Naive thymus-derived CD4-positive, alpha-beta T cell (primary cell): ENCODE measurements around the gene CKAP2L. TPM values are rescaled to one million over a fixed set of nuclear protein-coding genes. Genes with fewer than 3 reads are reported as not detected.

Source experiments
- ATAC-seq: fragments of 150-1000 bp; cut with Tn5 transposase; 2 replicates; pipeline ENCODE4 v1.10.0; 2021; ENCODE audit warnings: mild to moderate bottlenecking, moderate library complexity
- CTCF ChIA-PET: fragments of 350-600 bp; sonication (Branson Sonifier 250); formaldehyde crosslinking; loops from one replicate; lab custom pipeline; 2021; ENCODE audit warnings: antibody characterized with exemption; lab: Charles Lee
- POLR2A ChIA-PET: fragments of 350-600 bp; sonication (Branson Sonifier 250); formaldehyde crosslinking; loops from one replicate; lab custom pipeline; 2021; ENCODE audit warnings: antibody characterized with exemption, inconsistent platforms; lab: Charles Lee
- DNase-seq, 9 donors: peaks; one replicate each; pipeline versions ENCODE4 v3.0.0 to v3.0.0-alpha.2; 2020 to 2022; ENCODE audit warnings: mixed read lengths in 1 of 9
- H3K27ac ChIP-seq: one replicate; pipeline ENCODE4 v1.7.0; 2013; ENCODE audit warnings: mild to moderate bottlenecking, low read depth, low read length, moderate library complexity
- H3K27me3 ChIP-seq, 2 donors: one replicate each; pipeline ENCODE4 v1.7.0; 2013; ENCODE audit warnings: low read length in 2 of 2, mild to moderate bottlenecking in 2 of 2, moderate library complexity in 2 of 2; ENCODE audit not compliant: control insufficient read depth in 2 of 2, insufficient read depth in 2 of 2
- H3K36me3 ChIP-seq, 3 experiments: 1 replicate in 2 of 3; 2 replicates in 1 of 3; pipeline ENCODE4 v1.7.0; 2013; ENCODE audit warnings: low read length in 3 of 3, mild to moderate bottlenecking in 3 of 3, moderate library complexity in 1 of 3; ENCODE audit not compliant: insufficient read depth in 3 of 3, control insufficient read depth in 2 of 3
- H3K4me1 ChIP-seq, 2 donors: one replicate each; pipeline ENCODE4 v1.7.0; 2013; ENCODE audit warnings: low read length in 2 of 2, mild to moderate bottlenecking in 2 of 2, moderate library complexity in 1 of 2; ENCODE audit not compliant: control insufficient read depth in 2 of 2, insufficient read depth in 2 of 2
- H3K4me3 ChIP-seq: 2 replicates; pipeline ENCODE4 v1.7.0; 2013; ENCODE audit warnings: mild to moderate bottlenecking, low read length
- H3K9me3 ChIP-seq, 3 experiments: 1 replicate in 2 of 3; 2 replicates in 1 of 3; pipeline ENCODE4 v1.7.0; 2013; ENCODE audit warnings: low read length in 3 of 3; ENCODE audit not compliant: control insufficient read depth in 2 of 3
- H3K27ac Mint-ChIP-seq, 9 donors: one replicate each; pipeline ENCODE4 v1.8.0; 2020 to 2022; ENCODE audit warnings: mixed read lengths in 9 of 9, mild to moderate bottlenecking in 8 of 9, moderate library complexity in 5 of 9, inconsistent platforms in 2 of 9
- H3K27me3 Mint-ChIP-seq, 5 donors: one replicate each; pipeline ENCODE4 v1.8.0; 2021 to 2022; ENCODE audit warnings: mixed read lengths in 5 of 5, mild to moderate bottlenecking in 1 of 5
- H3K36me3 Mint-ChIP-seq, 5 donors: one replicate each; pipeline ENCODE4 v1.8.0; 2020 to 2022; ENCODE audit warnings: mixed read lengths in 5 of 5, mild to moderate bottlenecking in 3 of 5, inconsistent platforms in 1 of 5
- H3K4me1 Mint-ChIP-seq, 7 donors: one replicate each; pipeline ENCODE4 v1.8.0; 2020 to 2022; ENCODE audit warnings: mixed read lengths in 7 of 7, mild to moderate bottlenecking in 3 of 7, inconsistent platforms in 1 of 7
- H3K4me3 Mint-ChIP-seq, 10 donors: one replicate each; pipeline ENCODE4 v1.8.0; 2020 to 2022; ENCODE audit warnings: mild to moderate bottlenecking in 10 of 10, mixed read lengths in 10 of 10, moderate library complexity in 6 of 10, inconsistent platforms in 2 of 10
- H3K9me3 Mint-ChIP-seq, 11 donors: one replicate each; pipeline ENCODE4 v1.8.0; 2020 to 2022; ENCODE audit warnings: mixed read lengths in 11 of 11, mild to moderate bottlenecking in 4 of 11, inconsistent platforms in 1 of 11, moderate library complexity in 1 of 11
- intact Hi-C, 2 donors: fragments of 100-400 bp; cut with micrococcal nuclease; formaldehyde crosslinking; loops; one replicate each; pipeline ENCODE4 v1.15.1; 2023
- polyA plus RNA-seq, 2 donors: library from polyadenylated mRNA; unstranded; fragments of 300-500 nt; fragmentation: Illumina TruSeq; gene quantifications; one replicate each; pipeline ENCODE4 v1.2.3, GENCODE V29; 2021
- total RNA-seq, 6 experiments: library from RNA in 5 of 6; stranded (reverse) in 5 of 6; gene quantifications; 1 replicate in 5 of 6; 2 replicates in 1 of 6; pipeline ENCODE4 v1.2.3 and lab custom pipeline; 2021 to 2026

Gene CKAP2L
- total and polyA plus RNA-seq, 7 experiments from 2014 or later, result 0.69 to 36.2 (median 2.4) TPM; not detected in 4

GRCh38 chr2:112692918-112693317, 71.5 kb downstream of the CKAP2L start:
- Mint-ChIP-seq H3K27me3 (no peaks in the 10 kb centered on the region), H3K36me3 (no peaks in the 10 kb centered on the region), H3K4me3 (peak overlapping the region in 1 of 10 donors; percentile 78), H3K27ac (peak overlapping the region in 6 of 9 donors; percentile 45 to 91 (median 56)), H3K9me3 (no peaks in the 10 kb centered on the region), H3K4me1 (peaks cover 0 to 38% (median 18%) of the 10 kb centered on the region in 7 donors)
- ChIA-PET CTCF (interaction anchor here (1.0 to 8.9 kb wide), 6 partner anchors 33 to 106 kb away, joined by 3 to 183 read pairs (median 6); no protein-coding TSS in a partner anchor), POLR2A (interaction anchor here (0.6 to 1.7 kb wide), 3 partner anchors 14 to 210 kb away, joined by 3 to 9 read pairs (median 3); no protein-coding TSS in a partner anchor)
- no peak for ATAC-seq
- H3K27me3 ChIP-seq, result no peaks in the 10 kb centered on the region
- intact Hi-C loops, result loop anchor here (1.0 to 5.0 kb wide), 3 partner anchors 13 to 211 kb away; partner anchors contain the start of gene TTL (in 1 of the 2)
- H3K9me3 ChIP-seq, result no peaks in the 10 kb centered on the region
- no peaks in the 10 kb centered on the region for H3K36me3 ChIP-seq
- H3K4me3 ChIP-seq, result no peak overlapping the region
- peaks cover 6 to 16% of the 10 kb centered on the region in 2 donors for H3K4me1 ChIP-seq
- peak in 1 of 9 donors; percentile 64 for DNase-seq
- H3K27ac ChIP-seq, result no peak overlapping the region

- POLR2A ChIA-PET, result interaction anchor here (0.7 to 1.7 kb wide), 2 partner anchors 62 to 210 kb away, joined by 3 to 9 read pairs; no protein-coding TSS in a partner anchor
- H3K27me3 ChIP-seq, result no peaks in the 10 kb centered on the region
- Mint-ChIP-seq H3K27ac (peak overlapping the region in 6 of 9 donors; percentile 45 to 91 (median 56)), H3K27me3 (no peaks in the 10 kb centered on the region), H3K9me3 (no peaks in the 10 kb centered on the region), H3K36me3 (no peaks in the 10 kb centered on the region), H3K4me3 (peak overlapping the region in 1 of 10 donors; percentile 78), H3K4me1 (peaks cover 0 to 38% (median 18%) of the 10 kb centered on the region in 7 donors)
- H3K4me1 ChIP-seq, result peaks cover 6 to 16% of the 10 kb centered on the region in 2 donors
- no peak overlapping the region for H3K27ac ChIP-seq
- CTCF ChIA-PET, result interaction anchor here (1.0 to 8.9 kb wide), 6 partner anchors 33 to 106 kb away, joined by 3 to 183 read pairs (median 6); no protein-coding TSS in a partner anchor
- intact Hi-C loops, result loop anchor here (1.0 to 5.0 kb wide), 3 partner anchors 14 to 210 kb away; partner anchors contain the start of gene TTL (in 1 of the 2)
- H3K36me3 ChIP-seq, result no peaks in the 10 kb centered on the region
- H3K9me3 ChIP-seq, result no peaks in the 10 kb centered on the region
- H3K4me3 ChIP-seq, result no peak overlapping the region
- DNase-seq, result peak in 3 of 9 donors; percentile 7 to 69 (median 16)
- ATAC-seq, result peak; percentile 81
Measured at GRCh38 chr2:112692495-112692911, 71.9 kb downstream of the CKAP2L start.

- H3K27me3 ChIP-seq, result no peaks in the 10 kb centered on the region
- H3K9me3 ChIP-seq, result no peaks in the 10 kb centered on the region
- H3K27ac ChIP-seq, result no peak overlapping the region
- intact Hi-C loops, result loop anchor here (1.0 to 5.0 kb wide), 7 partner anchors 14 to 210 kb away; partner anchors contain the start of genes SLC20A1 (in 2 of the 2), CHCHD5 (in 1 of the 2) and TTL (in 1 of the 2)
- DNase-seq, result no peak
- Mint-ChIP-seq H3K36me3 (no peaks in the 10 kb centered on the region), H3K27ac (peak overlapping the region in 3 of 9 donors; percentile 64 to 72 (median 70)), H3K4me1 (peaks cover 0 to 38% (median 18%) of the 10 kb centered on the region in 7 donors), H3K9me3 (no peaks in the 10 kb centered on the region), H3K4me3 (no peak overlapping the region), H3K27me3 (no peaks in the 10 kb centered on the region)
- H3K36me3 ChIP-seq, result no peaks in the 10 kb centered on the region
- H3K4me3 ChIP-seq, result no peak overlapping the region
- peaks cover 6 to 16% of the 10 kb centered on the region in 2 donors for H3K4me1 ChIP-seq
- ChIA-PET POLR2A (interaction anchor here (1.7 to 4.6 kb wide), 2 partner anchors 61 to 65 kb away, joined by 9 to 26 read pairs; no protein-coding TSS in a partner anchor), CTCF (interaction anchor here (0.7 to 8.9 kb wide), 7 partner anchors 34 to 572 kb away, joined by 3 to 183 read pairs (median 4); no protein-coding TSS in a partner anchor)
- no peak for ATAC-seq
Measured at GRCh38 chr2:112691881-112692281, 72.5 kb downstream of the CKAP2L start.

GRCh38 chr2:112690853-112691401, 73.5 kb downstream of the CKAP2L start:
- Mint-ChIP-seq H3K27ac (peak overlapping the region in 4 of 9 donors; percentile 44 to 91 (median 73)), H3K4me3 (peak overlapping the region in 6 of 10 donors; percentile 6 to 66 (median 34)), H3K4me1 (peaks cover 0 to 45% (median 20%) of the 10 kb centered on the region in 7 donors), H3K36me3 (no peaks in the 10 kb centered on the region), H3K9me3 (no peaks in the 10 kb centered on the region), H3K27me3 (no peaks in the 10 kb centered on the region)
- H3K4me3 ChIP-seq, result no peak overlapping the region
- POLR2A ChIA-PET, result interaction anchor here (0.6 to 4.6 kb wide), 4 partner anchors 20 to 575 kb away, joined by 3 to 26 read pairs (median 10); no protein-coding TSS in a partner anchor
- ATAC-seq (peak; percentile 88), DNase-seq (peak; percentile 46 to 71 (median 63))
- H3K9me3 ChIP-seq, result no peaks in the 10 kb centered on the region
- no peak overlapping the region for H3K27ac ChIP-seq
- H3K36me3 ChIP-seq, result no peaks in the 10 kb centered on the region
- intact Hi-C loops, result loop anchor here (1.0 to 5.0 kb wide), 6 partner anchors 35 to 209 kb away; partner anchors contain the start of genes SLC20A1 (in 2 of the 2), CHCHD5 (in 1 of the 2) and TTL (in 1 of the 2)
- no peaks in the 10 kb centered on the region for H3K27me3 ChIP-seq
- CTCF ChIA-PET, result interaction anchor here (0.6 to 8.9 kb wide), 15 partner anchors 8 to 107 kb away, joined by 3 to 183 read pairs (median 3); no protein-coding TSS in a partner anchor
- H3K4me1 ChIP-seq, result peaks cover 6 to 16% of the 10 kb centered on the region in 2 donors

GRCh38 chr2:112688086-112688880, 76.1 kb downstream of the CKAP2L start:
- intact Hi-C loops, result no loop called here
- H3K36me3 Mint-ChIP-seq, result no peaks in the 10 kb centered on the region
- H3K27me3 Mint-ChIP-seq, result no peaks in the 10 kb centered on the region
- peaks cover 0 to 60% (median 22%) of the 10 kb centered on the region in 7 donors for H3K4me1 Mint-ChIP-seq
- no peak overlapping the region for H3K4me3 Mint-ChIP-seq
- H3K9me3 Mint-ChIP-seq, result no peaks in the 10 kb centered on the region
- no peaks in the 10 kb centered on the region for H3K9me3 ChIP-seq
- no peak overlapping the region for H3K27ac ChIP-seq
- ChIA-PET CTCF (interaction anchor here (1.0 to 8.9 kb wide), 3 partner anchors 22 to 88 kb away, joined by 4 to 183 read pairs (median 4); no protein-coding TSS in a partner anchor), POLR2A (interaction anchor here (4.6 kb wide), 1 partner anchor 62 kb away, joined by 26 read pairs; no protein-coding TSS in a partner anchor)
- H3K4me3 ChIP-seq, result no peak overlapping the region
- no peak for ATAC-seq
- H3K27ac Mint-ChIP-seq, result peak overlapping the region in 1 of 9 donors; percentile 63
- H3K36me3 ChIP-seq, result no peaks in the 10 kb centered on the region
- no peaks in the 10 kb centered on the region for H3K27me3 ChIP-seq
- no peak for DNase-seq
- H3K4me1 ChIP-seq, result peaks cover 6 to 23% of the 10 kb centered on the region in 2 donors
